BJ (cell line): Measurements from ENCODE around the gene AFF3. TPM values are rescaled to one million over a fixed set of nuclear protein-coding genes. Genes with fewer than 3 reads are reported as not detected.

Experiments
- CTCF ChIA-PET: fragments of 350-600 bp; formaldehyde crosslinking; extraction: SDS; loops from one replicate; lab custom pipeline; 2021; ENCODE audit warnings: antibody characterized with exemption, inconsistent platforms; lab: Yijun Ruan, JAX
- POLR2A ChIA-PET: fragments of 300-600 bp; sonication (Branson Sonifier 250); formaldehyde crosslinking; extraction: SDS; loops from one replicate; lab custom pipeline; 2021; ENCODE audit warnings: antibody characterized with exemption; lab: Charles Lee
- DNase-seq: peaks from one replicate; pipeline ENCODE4 v3.0.0-alpha.2; 2011; ENCODE audit warnings: low read depth
- H3K27me3 ChIP-seq: 2 replicates; pipeline ENCODE4 v1.6.0; 2011; ENCODE audit warnings: low read length; ENCODE audit not compliant: control insufficient read depth, insufficient read depth
- H3K36me3 ChIP-seq: 2 replicates; pipeline ENCODE4 v1.5.1; 2011; ENCODE audit warnings: low read length; ENCODE audit not compliant: control insufficient read depth, insufficient read depth
- H3K4me3 ChIP-seq: 2 replicates; pipeline ENCODE4 v1.5.1; 2011; ENCODE audit warnings: low read depth, mild to moderate bottlenecking, control low read depth, low read length
- CTCF ChIP-seq: IDR thresholded peaks from 2 replicates; pipeline ENCODE4 v1.5.1; 2011; ENCODE audit warnings: low read depth, mild to moderate bottlenecking, control low read depth, inconsistent platforms, low read length, moderate library complexity; ENCODE audit not compliant: insufficient read depth
- polyA plus RNA-seq: library from polyadenylated mRNA; depleted of rRNA; stranded (reverse); fragments of >200 nt; gene quantifications from 2 replicates; pipeline ENCODE4 v1.2.3, GENCODE V29; 2011

AFF3 gene
- polyA plus RNA-seq, 1 experiment = 11.5 TPM

GRCh38 chr2:100185516-100185915 lies 43.1 kb upstream of the AFF3 start:
- ChIA-PET CTCF (no interaction called here), POLR2A (no interaction called here)
- Histone ChIP-seq H3K36me3 (no peaks in the 10 kb centered on the region), H3K4me3 (no peak overlapping the region), H3K27me3 (no peaks in the 10 kb centered on the region)
- no peak for DNase-seq
- no peak for TF ChIP-seq CTCF

- Histone ChIP-seq H3K4me3 (no peak overlapping the region), H3K27me3 (no peaks in the 10 kb centered on the region), H3K36me3 (no peaks in the 10 kb centered on the region)
- no peak for DNase-seq
- ChIA-PET POLR2A (no interaction called here), CTCF (no interaction called here)
- TF ChIP-seq CTCF = no peak
These were observed 42.7 kb upstream of the AFF3 start for GRCh38 chr2:100185105-100185504.

DNA sequence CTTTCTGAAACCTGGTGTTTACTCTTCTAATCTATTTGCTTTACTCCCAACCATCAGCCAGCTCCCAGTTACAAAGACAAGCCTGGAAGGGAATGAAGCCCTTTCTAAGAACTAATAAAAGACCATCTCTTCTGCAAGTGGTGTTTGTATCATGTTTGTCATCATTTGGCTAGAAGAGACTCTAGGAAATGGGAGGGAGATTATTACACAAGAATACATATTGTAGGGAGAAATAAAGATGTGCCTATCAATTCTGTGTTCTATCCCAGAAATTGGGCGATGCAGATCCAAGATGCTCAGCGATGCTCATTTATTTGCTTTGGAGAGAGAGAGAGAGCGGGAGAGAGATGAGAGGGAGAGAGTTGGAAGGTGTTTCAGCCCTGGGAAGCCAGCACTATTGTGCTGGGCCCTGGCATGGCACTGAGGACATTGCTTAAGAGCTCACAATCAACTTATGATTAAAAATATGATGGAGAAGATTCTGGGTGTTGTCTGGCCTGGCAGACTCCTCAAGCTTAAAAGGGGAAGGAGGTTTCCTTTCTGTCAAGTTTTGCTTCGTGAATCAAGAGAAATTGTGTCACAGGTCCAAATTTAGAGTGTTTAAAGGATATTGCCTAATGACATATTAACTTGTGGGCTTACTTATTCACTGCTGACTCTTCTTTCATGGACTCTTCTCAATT lies 41.8 kb upstream of the AFF3 start:
- no peak for DNase-seq
- no peak for TF ChIP-seq CTCF
- no peak overlapping the region for H3K4me3 ChIP-seq

DNA sequence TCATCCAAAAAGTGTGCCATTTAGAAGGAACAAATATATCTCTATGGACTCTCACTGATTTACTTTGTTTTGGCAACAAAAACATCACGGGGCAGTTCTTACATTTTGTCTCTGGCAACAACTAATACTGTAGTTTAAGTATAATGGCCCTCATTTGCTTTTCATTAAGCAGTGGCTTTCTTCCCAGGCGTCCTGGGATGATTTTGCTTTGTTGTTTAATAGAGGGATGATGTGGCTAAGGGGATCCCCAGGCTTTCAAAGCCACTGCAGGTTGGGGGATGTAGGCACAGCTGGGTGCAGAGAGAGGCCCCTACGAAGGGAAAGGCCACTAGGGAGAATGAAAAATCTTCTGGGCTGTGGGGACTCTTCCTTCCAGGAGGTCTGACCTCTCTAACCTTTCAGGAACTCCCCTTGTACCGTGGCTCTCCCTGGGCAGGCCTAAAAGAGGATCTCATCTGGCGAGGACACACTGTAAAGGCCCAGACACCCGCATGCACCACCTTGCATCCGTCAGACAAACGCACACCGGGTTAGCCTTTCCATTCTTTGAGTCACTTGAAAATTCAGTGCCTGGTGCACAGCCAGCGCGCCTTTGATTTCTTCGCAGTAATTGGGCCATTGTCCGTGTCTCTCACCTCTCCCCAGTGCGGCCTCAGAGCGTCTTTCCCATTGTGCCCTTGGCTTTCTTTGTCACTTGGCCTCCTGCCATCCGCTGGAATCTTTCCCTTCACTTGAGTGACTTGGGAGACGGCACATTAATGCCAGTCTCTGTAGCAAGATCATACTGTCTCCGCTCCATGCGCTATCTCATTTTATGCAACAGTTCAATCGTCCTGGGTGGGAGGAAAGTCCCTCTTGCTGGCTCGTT lies 40.3 kb upstream of the AFF3 start:
- POLR2A ChIA-PET = no interaction called here
- DNase-seq = peak; percentile 71
- H3K36me3 ChIP-seq = no peaks in the 10 kb centered on the region
- H3K4me3 ChIP-seq = no peak overlapping the region
- no peaks in the 10 kb centered on the region for H3K27me3 ChIP-seq
- CTCF ChIA-PET = interaction anchor here (1.1 kb wide), 1 partner anchor 170 kb away, joined by 3 read pairs; no protein-coding TSS in a partner anchor
- TF ChIP-seq CTCF = no peak

More for the DNA sequence above, 41.8 kb upstream of the AFF3 start:
- CTCF ChIA-PET = interaction anchor here (0.8 to 0.9 kb wide), 2 partner anchors 10 to 50 kb away, joined by 3 to 4 read pairs; no protein-coding TSS in a partner anchor
- Histone ChIP-seq H3K27me3 (no peaks in the 10 kb centered on the region), H3K36me3 (no peaks in the 10 kb centered on the region)
- POLR2A ChIA-PET = no interaction called here

DNA sequence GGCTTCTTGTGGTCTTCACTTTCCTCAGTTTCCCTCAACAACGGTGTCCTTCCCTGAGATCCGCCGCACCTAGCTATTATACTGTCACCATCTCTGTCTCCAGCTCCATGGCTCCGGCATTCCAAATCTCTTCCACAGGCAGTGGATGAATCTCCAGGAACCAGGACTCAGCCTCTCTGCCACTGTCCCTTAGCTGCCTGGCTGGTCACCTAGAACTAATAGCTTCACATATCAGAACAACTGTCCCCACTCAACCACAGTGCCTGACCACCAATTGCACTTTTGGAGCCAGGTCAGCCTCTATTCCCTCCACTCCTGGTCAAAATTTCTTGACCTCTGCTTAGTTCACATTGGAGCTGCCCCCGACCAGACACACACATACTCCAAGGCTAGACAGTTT lies 38.1 kb upstream of the AFF3 start:
- TF ChIP-seq CTCF = no peak
- POLR2A ChIA-PET = no interaction called here
- H3K27me3 ChIP-seq = no peaks in the 10 kb centered on the region
- no peak for DNase-seq
- no peaks in the 10 kb centered on the region for H3K36me3 ChIP-seq
- H3K4me3 ChIP-seq = no peak overlapping the region
- CTCF ChIA-PET = interaction anchor here (0.5 to 1.0 kb wide), 2 partner anchors 19 to 221 kb away, joined by 3 read pairs; no protein-coding TSS in a partner anchor
